Eye (tissue), 1 donor: Measurements from ENCODE around the gene SSRP1.
A peak's percentile ranks its signal among the peaks of the same experiment; 100 is the strongest.
"Not testable (repeated sequence)": the region's sequence is repeated elsewhere in the genome, so short reads cannot be mapped to it uniquely, and the experiment has no call there.

Experiments
- DNase-seq: peaks from one replicate; pipeline ENCODE4 v3.0.0-alpha.2; 2015

Gene SSRP1, protein sequence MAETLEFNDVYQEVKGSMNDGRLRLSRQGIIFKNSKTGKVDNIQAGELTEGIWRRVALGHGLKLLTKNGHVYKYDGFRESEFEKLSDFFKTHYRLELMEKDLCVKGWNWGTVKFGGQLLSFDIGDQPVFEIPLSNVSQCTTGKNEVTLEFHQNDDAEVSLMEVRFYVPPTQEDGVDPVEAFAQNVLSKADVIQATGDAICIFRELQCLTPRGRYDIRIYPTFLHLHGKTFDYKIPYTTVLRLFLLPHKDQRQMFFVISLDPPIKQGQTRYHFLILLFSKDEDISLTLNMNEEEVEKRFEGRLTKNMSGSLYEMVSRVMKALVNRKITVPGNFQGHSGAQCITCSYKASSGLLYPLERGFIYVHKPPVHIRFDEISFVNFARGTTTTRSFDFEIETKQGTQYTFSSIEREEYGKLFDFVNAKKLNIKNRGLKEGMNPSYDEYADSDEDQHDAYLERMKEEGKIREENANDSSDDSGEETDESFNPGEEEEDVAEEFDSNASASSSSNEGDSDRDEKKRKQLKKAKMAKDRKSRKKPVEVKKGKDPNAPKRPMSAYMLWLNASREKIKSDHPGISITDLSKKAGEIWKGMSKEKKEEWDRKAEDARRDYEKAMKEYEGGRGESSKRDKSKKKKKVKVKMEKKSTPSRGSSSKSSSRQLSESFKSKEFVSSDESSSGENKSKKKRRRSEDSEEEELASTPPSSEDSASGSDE

DNA sequence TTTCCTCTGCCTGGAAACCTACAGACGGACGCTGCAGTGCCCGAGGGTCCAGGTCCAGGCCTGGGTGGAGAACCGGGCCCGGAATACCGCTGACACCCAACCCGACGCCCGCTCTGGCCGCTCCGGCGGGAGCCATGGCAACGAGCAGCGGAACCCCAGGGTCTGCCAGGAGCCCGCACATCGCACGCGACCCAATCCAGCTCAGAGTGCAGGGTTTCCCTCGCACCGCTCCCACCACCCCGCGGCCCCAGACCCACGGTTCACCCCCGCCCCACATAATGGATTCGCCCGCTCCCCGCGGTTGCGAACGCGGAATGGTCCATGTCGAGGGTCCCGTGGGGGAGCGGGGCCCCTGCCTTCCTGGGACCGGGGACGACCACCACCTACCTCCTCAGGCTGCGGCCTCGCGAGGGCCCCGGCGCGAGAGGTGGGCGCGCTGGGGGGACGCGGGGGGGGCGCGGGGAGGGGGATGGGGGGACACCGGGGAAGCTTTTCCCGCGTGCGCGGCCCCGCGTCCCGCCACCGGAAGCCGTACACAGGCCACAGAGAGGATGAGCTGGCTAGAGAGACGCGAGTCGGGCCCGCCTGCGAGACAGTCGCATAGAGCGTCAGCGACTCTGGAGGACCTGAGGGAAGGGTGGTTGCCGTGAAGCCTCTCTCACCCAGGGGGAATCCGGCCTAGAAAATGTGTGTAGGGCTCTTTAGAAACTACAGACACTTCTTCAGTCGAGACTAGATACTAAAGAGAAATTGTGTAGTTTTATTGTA, at the start of gene SSRP1:
Gene SSRP1 (minus strand): TSS at position 550 of the 768 bp plus-strand sequence. CDS start 771 bp downstream, outside the sequence.
- peak; percentile 92 for DNase-seq

GRCh38 chr11:57380975-57381374, 45.3 kb upstream of the SSRP1 start, which contains the start of gene PRG3:
Gene PRG3, minus strand, starts transcription at chr11:57381150. Its CDS starts 442 bp downstream, at chr11:57380708.
- DNase-seq, result no peak

- peak; percentile 53 for DNase-seq
Measured at GRCh38 chr11:57379732-57380131, 44.0 kb upstream of the SSRP1 start.

DNA sequence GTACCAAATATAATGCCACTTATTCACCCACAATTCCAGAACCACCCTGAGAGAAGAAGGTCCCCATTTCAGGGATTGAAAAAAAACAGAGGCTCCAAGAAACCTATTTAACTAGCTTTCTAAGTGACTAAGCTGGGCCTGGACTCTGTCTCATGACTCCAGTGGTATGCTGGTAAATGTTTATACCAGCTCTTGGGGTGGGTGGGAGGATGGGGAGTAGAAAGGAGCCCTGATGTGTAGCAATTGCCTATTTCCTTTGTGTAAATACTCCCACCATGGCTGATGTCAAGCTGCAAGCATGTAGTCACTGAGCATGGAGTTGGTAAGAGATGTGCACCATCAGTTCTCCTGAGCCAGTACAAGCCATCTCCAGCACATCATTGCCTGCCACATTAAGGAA, 42.5 kb upstream of the SSRP1 start:
- DNase-seq, result no peak

DNA sequence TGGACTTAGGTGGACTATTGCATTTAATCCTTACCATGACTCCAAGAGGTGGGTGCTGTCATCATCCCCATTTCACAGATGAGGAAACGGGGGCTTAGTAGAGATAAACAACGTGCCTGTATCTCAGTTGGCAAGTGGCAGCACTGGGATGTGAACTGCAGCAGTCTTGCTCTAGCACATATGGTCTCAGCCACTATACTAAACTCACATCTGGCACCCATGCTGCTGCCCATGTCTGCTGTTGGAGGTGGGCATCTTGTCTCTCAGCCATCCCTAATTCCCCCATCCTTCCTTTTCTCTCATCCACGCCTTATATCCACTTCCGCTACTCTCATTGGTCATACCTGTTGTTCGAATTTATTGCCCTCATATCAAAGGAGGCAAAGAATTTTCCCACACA, 41.4 kb upstream of the SSRP1 start:
- no peak for DNase-seq

- DNase-seq, result no peak
Measured at GRCh38 chr11:57376095-57377090, 40.7 kb upstream of the SSRP1 start.

DNA sequence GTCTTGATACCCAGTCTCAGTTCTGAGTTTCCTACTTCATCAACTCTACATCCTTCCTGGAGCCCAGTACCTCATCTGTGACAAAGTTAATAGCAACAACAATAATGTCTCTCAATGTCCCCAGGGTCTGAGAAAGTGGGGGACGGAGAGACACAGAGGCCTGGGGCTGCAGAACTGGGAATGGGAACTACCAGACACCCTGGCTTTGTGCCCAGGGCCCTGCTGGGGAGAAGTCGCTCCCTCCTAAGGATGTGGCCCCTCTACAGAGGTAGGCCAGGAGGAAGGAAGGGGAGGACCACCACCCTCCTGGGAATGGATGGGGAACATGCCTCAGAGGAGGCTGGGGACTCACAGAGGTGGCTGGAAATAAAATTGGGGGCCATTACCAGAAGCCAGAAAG, 39.8 kb upstream of the SSRP1 start:
- no peak for DNase-seq

- DNase-seq, result no peak
Measured at GRCh38 chr11:57374966-57375365, 39.3 kb upstream of the SSRP1 start.

- no peak for DNase-seq
Measured at GRCh38 chr11:57373146-57373545, 37.5 kb upstream of the SSRP1 start.

GRCh38 chr11:57370941-57371340, 35.2 kb upstream of the SSRP1 start:
- no peak for DNase-seq

DNA sequence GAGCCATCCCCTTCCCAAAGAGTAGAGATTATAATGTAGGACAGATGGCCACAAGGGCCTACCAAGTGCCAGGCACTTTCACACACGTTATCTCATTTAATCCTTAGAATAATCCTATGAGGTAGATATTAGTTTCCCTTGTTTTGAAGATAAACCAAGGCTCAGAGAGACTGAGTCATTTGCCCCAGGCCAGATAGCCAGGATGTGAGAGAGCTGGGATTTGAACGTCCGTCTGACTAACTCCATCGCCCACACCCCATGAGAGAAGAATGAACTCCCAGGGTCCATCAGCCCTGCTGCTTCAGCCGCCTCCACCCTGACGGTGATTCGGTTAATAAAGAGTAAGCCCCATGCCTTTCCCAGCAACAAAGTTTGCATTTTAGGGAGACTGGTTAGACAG, 34.6 kb upstream of the SSRP1 start:
- no peak for DNase-seq

DNA sequence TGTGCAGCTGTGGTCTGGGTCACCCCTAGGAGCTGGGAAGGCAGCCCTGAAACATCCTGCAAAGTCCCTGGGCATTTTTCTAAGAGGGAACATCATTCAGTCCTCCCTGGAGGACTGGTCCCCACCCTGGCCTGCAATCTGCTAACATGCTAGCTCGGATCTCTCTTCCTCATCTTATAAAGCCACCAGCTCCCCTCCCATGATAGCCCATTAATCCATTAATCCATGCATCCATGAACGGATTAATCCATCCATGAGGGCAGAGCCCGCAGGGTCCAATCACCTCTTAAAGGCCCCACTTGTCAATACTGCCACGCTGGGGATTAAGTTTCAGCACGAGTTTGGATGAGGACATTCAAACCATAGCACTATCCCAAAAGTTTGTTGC, 33.1 kb upstream of the SSRP1 start:
- peak; percentile 74 for DNase-seq

GRCh38 chr11:57368106-57368844, 32.6 kb upstream of the SSRP1 start:
- no peak for DNase-seq

GRCh38 chr11:57364851-57365660, 29.4 kb upstream of the SSRP1 start:
- DNase-seq, result no peak

GRCh38 chr11:57363131-57364080, 27.7 kb upstream of the SSRP1 start:
- no peak for DNase-seq

- DNase-seq, result no peak
Measured at GRCh38 chr11:57361926-57362325, 26.2 kb upstream of the SSRP1 start.

- not testable (repeated sequence) for DNase-seq
Measured at GRCh38 chr11:57361420-57361819, 25.7 kb upstream of the SSRP1 start.

DNA sequence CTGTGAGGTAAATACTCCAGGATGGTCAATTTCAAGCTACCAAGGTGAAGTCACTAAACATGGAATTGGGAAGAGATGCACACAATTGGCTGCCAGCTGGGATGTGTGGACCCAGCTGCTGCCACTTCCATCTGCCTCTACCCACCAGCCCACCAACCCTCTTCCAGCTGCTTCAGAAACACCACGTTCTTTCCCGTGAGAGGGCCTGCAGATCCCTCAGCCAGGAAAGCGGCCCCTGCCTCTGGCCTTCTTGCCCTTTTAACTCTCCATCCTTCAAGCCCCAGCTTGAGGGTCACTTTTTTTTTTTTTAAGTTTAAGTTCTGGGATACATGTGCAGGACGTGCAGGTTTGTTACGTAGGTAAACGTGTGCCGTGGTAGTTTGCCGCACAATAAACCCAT, 25.3 kb upstream of the SSRP1 start:
- DNase-seq, result no peak
